Panc1 (cell line): ENCODE data around the gene DTX3L. TPM values are rescaled to one million over a fixed set of nuclear protein-coding genes. Genes with fewer than 3 reads are reported as not detected.

Experiments used
- ATAC-seq: fragments of 200-7000 bp; cut with Tn5 transposase; 2 replicates; pipeline ENCODE4 v1.9.1; 2020; ENCODE audit warnings: mild to moderate bottlenecking, moderate library complexity
- BruUV-seq: library from RNA; stranded (reverse); fragments of 400-500 nt; replicated peaks from 2 replicates; lab custom pipeline; 2021; lab: Mats Ljungman, UMichigan
- CTCF ChIA-PET: fragments of 300-600 bp; sonication (Branson Sonifier 250); formaldehyde crosslinking; loops from one replicate; lab custom pipeline; 2022; ENCODE audit warnings: antibody characterized with exemption; lab: Charles Lee
- POLR2A ChIA-PET: fragments of 300-600 bp; sonication (Branson Sonifier 250); formaldehyde crosslinking; loops from one replicate; lab custom pipeline; 2022; ENCODE audit warnings: antibody characterized with exemption; lab: Charles Lee
- DNase-seq: peaks from one replicate; pipeline ENCODE4 v3.0.0-alpha.2; 2010; ENCODE audit warnings: low read depth, low spot score
- H3K27ac ChIP-seq: 2 replicates; pipeline ENCODE4 v1.5.1; 2011; ENCODE audit warnings: mild to moderate bottlenecking, low read length, inconsistent platforms
- H3K27me3 ChIP-seq: fragments of 200-500 bp; sonication (Bioruptor generic); 2 replicates; pipeline ENCODE4 v1.6.0; 2014; ENCODE audit warnings: low read length, inconsistent platforms; ENCODE audit not compliant: control insufficient read depth, insufficient read depth
- H3K36me3 ChIP-seq: fragments of 200-500 bp; sonication (Bioruptor generic); 2 replicates; pipeline ENCODE4 v1.5.1; 2014; ENCODE audit warnings: inconsistent platforms, mild to moderate bottlenecking, low read length, moderate library complexity; ENCODE audit not compliant: control insufficient read depth, insufficient read depth
- H3K4me1 ChIP-seq: 2 replicates; pipeline ENCODE4 v1.5.1; 2011; ENCODE audit warnings: inconsistent platforms, mild to moderate bottlenecking, low read length, moderate library complexity; ENCODE audit not compliant: control insufficient read depth, insufficient read depth
- H3K4me3 ChIP-seq, 2 experiments: 2 replicates each; pipeline ENCODE4 v1.5.1; 2011 to 2012; ENCODE audit warnings: low read depth in 2 of 2, low read length in 2 of 2, mild to moderate bottlenecking in 2 of 2, inconsistent platforms in 1 of 2, moderate library complexity in 1 of 2
- H3K9me3 ChIP-seq: fragments of 200-500 bp; sonication (Bioruptor generic); 2 replicates; pipeline ENCODE4 v1.5.1; 2014; ENCODE audit warnings: low read depth, mild to moderate bottlenecking, inconsistent platforms, low read length, moderate library complexity; ENCODE audit not compliant: control insufficient read depth, insufficient read depth
- CTCF ChIP-seq: fragments of 450-650 bp; IDR thresholded peaks from 2 replicates; pipeline ENCODE4 v1.5.1; 2017; ENCODE audit warnings: mild to moderate bottlenecking
- POLR2AphosphoS5 ChIP-seq: IDR thresholded peaks from 2 replicates; pipeline ENCODE4 v1.6.1; 2012; ENCODE audit warnings: mild to moderate bottlenecking, low read depth, low read length, moderate library complexity
- REST ChIP-seq, 2 experiments: IDR thresholded peaks; 2 replicates each; pipeline ENCODE4 v1.6.1; 2011 to 2012; ENCODE audit warnings: low read depth in 2 of 2, control low read depth in 1 of 2, low read length in 1 of 2, mild to moderate bottlenecking in 1 of 2, moderate library complexity in 1 of 2; ENCODE audit not compliant: insufficient read depth in 1 of 2
- SIN3A ChIP-seq: IDR thresholded peaks from 2 replicates; pipeline ENCODE4 v1.6.1; 2012; ENCODE audit warnings: low read depth, mild to moderate bottlenecking, low read length, moderate library complexity, borderline replicate concordance; ENCODE audit not compliant: insufficient read depth
- TCF7L2 ChIP-seq: IDR thresholded peaks from 2 replicates; pipeline ENCODE4 v1.6.1; 2011; ENCODE audit warnings: mild to moderate bottlenecking, low read depth, low read length, inconsistent platforms
- in situ Hi-C: cut with HindIII; loops from 2 replicates; pipeline ENCODE4 v1.10.0; 2016; ENCODE audit warnings: low sequenced_read_pairs, low pct_unique_long_range_greater_than_20kb
- intact Hi-C: fragments of 100-400 bp; cut with micrococcal nuclease; formaldehyde crosslinking; loops from one replicate; pipeline ENCODE4 v1.10.0; 2022; ENCODE audit not compliant: unreplicated experiment
- total RNA-seq: library from RNA; stranded (reverse); gene quantifications from one replicate; pipeline ENCODE4 v1.2.1, GENCODE V29; 2021; ENCODE audit not compliant: unreplicated experiment

Gene DTX3L
- total RNA-seq, 1 experiment from 2014 or later = 32.3 TPM

- Histone ChIP-seq H3K27ac (no peak overlapping the region), H3K36me3 (no peaks in the 10 kb centered on the region), H3K4me3 (no peak overlapping the region), H3K9me3 (no peaks in the 10 kb centered on the region), H3K27me3 (no peaks in the 10 kb centered on the region), H3K4me1 (peaks cover 4% of the 10 kb centered on the region; the same call in 1 of the 2 replicates)
- no peak for TF ChIP-seq CTCF
- TF ChIP-seq SIN3A = no peak
- no peak for TF ChIP-seq REST (IDR thresholded peaks at IDR 0.05; ENCODE audit: insufficient read depth in 1 of 2, low read depth in 2 of 2, low read length in 1 of 2)
- no peak for TF ChIP-seq TCF7L2
- TF ChIP-seq POLR2AphosphoS5 = no peak
- no peak for DNase-seq
- no peak for ATAC-seq
- BruUV-seq = no TSS peak
- POLR2A ChIA-PET = no interaction called here
- in situ Hi-C loops (no loop called here), intact Hi-C loops (no loop called here)
- CTCF ChIA-PET = no interaction called here
Observed at GRCh38 chr3:122535964-122536631, 28.0 kb upstream of the DTX3L start.

GRCh38 chr3:122536632-122537001 lies 27.5 kb upstream of the DTX3L start:
- H3K9me3 ChIP-seq = no peaks in the 10 kb centered on the region
- H3K27me3 ChIP-seq = no peaks in the 10 kb centered on the region
- ATAC-seq (no peak), DNase-seq (no peak)
- in situ Hi-C loops (no loop called here), intact Hi-C loops (no loop called here)
- POLR2A ChIA-PET = no interaction called here
- no peaks in the 10 kb centered on the region for H3K36me3 ChIP-seq
- CTCF ChIA-PET = no interaction called here
- no peak overlapping the region for H3K4me3 ChIP-seq
- BruUV-seq = no TSS peak
- no peak overlapping the region for H3K27ac ChIP-seq
- TF ChIP-seq CTCF (no peak), SIN3A (no peak), POLR2AphosphoS5 (no peak), REST (IDR thresholded peaks at IDR 0.05; ENCODE audit: insufficient read depth in 1 of 2, low read depth in 2 of 2, low read length in 1 of 2) (no peak), TCF7L2 (no peak)
- peaks cover 4% of the 10 kb centered on the region; the same call in 1 of the 2 replicates for H3K4me1 ChIP-seq
